Prostate gland (tissue), 2 donors: ENCODE measurements around the gene PAQR5.

Source experiments
- CTCF ChIP-seq, 4 experiments: fragments of 200-600 bp in 2 of 4; fragments of 450-650 bp in 2 of 4; sonication (generic) in 2 of 4; IDR thresholded peaks; 1 replicate in 3 of 4; 2 replicates in 1 of 4; pipeline ENCODE4 v1.5.1; 2016 to 2019; ENCODE audit warnings: antibody characterized with exemption in 4 of 4, mild to moderate bottlenecking in 2 of 4, moderate library complexity in 2 of 4
- POLR2AphosphoS5 ChIP-seq: sonication (generic); formaldehyde crosslinking; IDR thresholded peaks from one replicate; pipeline ENCODE4 v1.6.1; 2017; ENCODE audit warnings: antibody characterized with exemption

- TF ChIP-seq CTCF (IDR thresholded peaks at IDR 0.05) (no peak), POLR2AphosphoS5 (no peak)
Measured at GRCh38 chr15:69424748-69425413, 126.2 kb downstream of the PAQR5 start.
